LoVo (cell line): ENCODE results near the gene ITPK1.

Experiments
- DNase-seq: peaks from one replicate; pipeline ENCODE4 v3.0.0-alpha.2; 2016; ENCODE audit warnings: low spot score

ITPK1 gene

DNA sequence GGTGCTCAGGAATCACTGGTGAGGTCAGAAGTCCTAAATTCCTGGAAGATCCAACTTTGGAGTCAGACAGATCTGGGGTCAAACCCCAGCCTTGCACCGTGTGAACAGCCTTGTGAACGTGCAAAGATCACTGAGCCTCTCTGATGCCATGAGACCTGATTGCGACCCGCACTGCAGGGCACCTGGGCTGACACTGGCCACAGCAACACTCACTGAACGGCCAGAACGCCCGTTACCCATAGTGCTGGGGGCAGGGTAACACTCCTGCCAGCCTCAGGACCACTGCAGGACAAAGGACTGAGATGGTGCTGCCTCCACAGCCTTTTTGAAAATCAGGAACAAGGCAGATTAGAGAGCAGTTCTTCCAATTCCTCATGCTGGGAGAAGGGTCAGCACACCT, 164.5 kb downstream of the ITPK1 start:
- no peak for DNase-seq

DNA sequence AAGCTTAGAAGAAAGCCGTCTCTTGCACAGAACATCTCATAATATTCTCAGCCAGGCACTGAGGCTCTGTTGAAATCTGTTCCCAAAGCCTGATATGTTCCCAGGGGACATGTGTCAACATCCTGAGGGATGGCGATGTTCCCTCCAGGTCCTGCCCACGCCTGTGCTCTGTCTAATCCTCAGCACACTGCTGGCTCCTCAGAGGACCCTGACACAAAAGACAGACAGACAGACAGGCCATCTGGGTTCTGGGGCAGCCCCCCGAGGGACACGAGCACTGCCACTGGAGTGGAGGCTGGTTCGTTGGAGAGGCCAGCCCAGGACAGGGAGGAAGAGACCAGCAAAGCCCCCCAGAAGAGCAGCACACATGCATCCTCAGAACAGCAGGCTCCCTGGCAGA, 165.0 kb downstream of the ITPK1 start:
- no peak for DNase-seq

DNA sequence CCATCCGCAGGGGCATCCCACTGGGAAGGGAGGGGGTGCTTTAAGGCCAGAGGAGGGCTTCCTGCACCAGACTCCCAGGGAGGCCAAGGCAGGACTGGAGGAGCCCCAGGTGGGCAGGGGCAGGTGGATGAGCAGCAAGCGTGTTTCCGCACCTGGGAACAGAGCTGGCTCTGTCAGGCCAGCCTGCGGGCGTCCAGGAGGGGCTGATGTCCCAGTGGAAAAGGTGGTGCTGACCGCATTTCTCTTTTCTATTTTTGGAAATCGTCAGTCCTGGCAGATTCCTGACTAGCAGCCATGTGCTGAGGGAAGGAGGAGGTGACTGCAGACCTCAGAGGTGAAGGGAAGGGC, 165.6 kb downstream of the ITPK1 start:
- no peak for DNase-seq

DNA sequence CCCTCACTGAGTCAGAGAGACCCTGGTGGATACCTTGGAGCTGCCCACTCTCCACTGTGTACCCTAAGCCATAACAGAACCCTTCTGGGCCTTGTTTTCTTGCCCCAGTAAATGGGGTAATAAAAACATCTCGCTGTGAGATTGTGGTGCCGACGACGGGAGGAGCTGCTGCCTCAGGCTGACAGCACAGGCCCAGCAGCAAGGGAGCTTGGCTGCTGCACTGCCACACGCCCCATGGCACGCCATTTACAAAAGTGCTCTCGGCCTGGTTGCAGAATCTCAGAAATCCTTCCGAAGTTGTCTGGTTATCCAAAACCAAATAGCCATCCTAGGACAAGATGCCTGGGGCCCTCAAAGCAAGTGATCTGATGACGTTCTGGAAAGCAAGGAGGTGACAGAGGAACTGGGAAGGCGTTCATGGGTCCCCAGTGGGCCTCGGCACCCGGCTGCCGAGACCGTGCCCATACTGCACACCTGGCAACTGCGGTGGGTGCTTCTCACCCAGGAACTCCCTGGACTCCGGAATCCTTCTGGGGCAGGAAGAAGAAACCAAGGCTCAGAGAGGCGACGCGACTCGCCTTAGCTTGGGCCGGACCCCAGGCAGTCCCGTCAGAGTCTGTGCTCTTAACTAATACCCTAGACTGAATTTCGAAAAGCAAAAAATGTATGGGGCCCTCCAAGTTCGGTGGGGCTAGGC, 166.1 kb downstream of the ITPK1 start:
- DNase-seq: no peak

DNA sequence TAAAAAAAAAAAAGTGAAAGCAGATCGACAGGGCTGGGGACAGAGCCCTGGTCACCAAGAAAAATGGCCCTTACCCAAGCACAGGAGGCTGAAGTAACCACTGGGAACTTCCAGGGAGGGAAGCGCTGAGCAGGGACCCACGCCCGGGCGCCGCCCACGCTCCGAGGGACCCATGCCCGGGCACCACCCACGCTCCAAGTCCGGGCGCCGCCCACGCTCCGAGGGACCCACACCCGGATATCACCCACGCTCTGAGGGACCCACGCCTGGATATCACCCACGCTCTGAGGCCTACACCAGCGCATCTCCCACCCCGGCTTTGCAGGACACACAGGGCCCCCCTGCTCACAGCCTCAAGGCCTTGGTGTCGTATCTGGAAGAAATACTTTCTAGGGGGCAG, 167.1 kb downstream of the ITPK1 start:
- DNase-seq: no peak

DNA sequence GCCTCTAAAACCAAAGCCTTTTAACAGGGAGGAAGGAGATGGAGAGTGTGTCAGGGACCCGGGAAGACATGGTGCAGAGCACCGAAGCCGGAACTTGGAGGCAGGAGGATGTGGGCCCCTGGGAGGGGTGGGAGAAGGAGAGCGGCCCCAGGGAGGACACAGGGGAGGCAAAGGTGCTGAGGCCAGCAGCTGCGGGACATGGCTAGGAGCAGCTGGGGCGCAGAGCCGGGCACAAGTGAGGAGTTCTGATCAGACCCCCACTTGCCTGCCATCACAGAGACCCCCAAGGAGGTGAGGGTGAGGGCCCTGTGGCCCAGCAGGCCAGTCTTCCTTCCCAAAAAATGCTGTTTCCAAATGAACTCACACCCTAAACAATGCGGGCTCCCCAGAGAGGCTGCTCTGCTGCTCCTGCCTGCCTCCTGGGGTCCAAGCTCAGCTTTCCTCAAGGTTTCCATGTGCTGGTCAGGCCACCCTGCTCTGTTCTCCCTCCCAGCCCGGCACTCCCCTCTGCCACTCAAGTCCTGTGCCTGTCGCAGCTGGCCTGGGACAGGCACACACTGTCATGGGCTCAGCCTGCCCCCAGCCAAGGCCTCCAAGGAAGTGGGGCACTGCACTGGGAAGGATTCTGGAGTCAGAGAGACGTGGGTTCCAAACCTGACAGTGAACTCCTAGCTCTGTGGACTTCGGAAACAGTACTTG, 168.7 kb downstream of the ITPK1 start:
- DNase-seq: no peak

DNA sequence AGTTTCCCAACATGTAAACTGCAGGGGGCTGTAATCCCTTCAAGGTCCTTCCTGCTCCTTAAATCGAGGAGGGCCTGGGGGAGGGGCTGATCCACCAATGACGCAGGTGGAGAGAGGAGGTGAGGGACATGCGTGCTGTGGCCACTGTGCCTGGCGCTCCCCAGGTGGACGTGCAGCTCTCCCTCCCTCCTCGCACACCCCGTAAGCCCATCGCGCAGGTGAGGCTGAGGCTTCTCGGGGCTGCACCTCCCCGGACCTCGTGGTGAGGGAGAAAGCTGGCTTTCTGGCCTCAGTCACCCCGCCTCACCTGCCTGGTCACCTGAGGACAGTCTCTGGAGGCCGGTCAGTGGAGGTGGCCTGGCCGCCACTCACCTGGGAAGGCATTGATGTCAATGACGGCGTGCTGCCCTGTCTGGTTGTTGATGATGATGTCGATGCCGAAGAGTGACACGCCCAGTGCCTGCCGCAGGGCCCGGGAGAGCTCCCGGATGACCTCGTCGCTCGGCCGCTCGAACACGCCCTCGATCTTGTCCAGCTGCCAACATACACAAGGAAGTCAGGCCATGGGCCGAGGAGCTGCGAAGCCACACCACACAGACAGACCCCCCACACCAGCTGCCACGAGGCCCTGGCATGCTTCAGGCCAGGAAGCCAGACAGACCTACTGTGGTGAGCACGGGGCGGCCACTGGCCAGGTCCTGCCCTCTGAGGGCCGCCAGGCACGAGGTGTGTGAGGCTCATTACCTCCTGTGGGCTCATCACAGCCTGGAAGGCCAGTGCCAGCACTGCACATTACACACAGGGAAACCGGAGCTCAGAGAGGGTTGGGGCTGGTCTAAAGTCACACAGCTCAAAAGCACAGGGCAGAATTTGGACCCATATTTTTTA, 169.5 kb downstream of the ITPK1 start:
- peak; percentile 83 for DNase-seq

DNA sequence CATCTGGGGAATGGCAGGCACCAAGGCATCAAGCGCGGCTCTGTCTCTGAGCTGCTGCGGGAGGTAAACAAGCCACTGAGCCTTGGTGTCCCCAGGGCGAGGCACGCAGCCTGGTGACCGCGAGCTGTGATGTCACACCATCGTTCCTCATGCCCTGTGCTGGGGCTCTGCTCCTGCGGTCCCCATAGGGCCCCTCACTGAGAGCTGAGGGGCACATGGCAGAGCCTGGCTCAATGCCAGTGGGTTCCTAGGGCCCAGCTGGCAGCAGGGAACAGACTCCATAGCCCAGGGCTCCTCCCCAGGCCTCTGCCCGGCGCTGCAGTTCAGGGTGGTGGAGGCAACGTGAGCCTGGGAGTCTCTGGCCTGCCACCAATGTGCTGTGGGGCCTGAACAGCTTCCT, 170.2 kb downstream of the ITPK1 start:
- no peak for DNase-seq

DNA sequence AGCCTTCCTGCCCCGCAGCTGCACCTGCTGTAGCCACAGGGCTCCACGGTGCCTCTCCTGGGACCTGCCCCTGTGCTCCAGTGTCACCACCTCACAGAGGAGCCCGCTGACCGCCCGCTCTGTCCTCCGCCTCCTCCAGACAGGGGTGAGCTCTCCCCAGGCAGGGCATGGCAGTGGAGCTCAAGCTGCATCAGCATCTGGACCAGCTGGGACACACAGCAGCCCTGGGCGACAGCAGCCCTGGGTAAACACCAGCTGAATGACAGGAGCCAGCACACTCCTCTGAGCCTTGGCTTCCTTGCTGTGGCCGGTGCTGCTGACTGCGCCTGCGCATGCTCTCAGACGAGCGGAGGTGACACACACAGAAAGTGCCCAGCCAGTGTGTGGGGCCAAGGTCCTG, 170.7 kb downstream of the ITPK1 start:
- no peak for DNase-seq

DNA sequence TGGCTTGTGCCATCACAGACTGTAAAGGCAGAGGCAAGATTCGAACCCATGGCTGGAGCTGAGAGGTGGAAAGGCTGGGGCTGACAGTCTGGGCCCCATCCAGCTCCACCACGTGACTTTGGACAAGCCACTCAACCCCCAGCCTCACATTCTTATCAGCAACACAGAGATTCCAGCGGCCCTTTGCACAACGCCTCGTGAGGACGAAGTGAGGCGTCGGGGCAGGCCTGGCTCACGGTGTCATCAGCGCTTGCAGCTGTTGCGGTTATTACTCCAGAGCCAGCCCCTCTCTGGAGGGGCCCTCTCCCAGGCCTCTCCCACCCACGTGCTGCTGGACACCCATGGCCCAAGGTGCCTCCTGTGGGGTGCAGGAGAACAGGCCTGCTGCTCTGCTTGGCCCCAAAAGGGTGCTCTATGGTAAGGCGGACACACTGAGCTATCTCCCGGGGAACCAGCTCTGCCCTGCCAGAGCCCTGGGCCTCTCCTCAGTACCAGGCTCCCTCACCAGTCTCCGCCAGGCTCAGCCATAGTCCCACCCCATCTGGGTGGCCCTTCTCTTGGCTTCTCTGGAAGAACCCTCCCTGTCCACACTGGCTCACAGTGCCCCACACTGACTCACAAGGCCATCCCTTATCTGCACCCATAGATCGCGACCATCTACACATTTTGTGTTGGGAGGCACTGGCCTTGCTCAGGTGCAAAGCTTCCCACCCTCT, 171.7 kb downstream of the ITPK1 start:
- DNase-seq: no peak

DNA sequence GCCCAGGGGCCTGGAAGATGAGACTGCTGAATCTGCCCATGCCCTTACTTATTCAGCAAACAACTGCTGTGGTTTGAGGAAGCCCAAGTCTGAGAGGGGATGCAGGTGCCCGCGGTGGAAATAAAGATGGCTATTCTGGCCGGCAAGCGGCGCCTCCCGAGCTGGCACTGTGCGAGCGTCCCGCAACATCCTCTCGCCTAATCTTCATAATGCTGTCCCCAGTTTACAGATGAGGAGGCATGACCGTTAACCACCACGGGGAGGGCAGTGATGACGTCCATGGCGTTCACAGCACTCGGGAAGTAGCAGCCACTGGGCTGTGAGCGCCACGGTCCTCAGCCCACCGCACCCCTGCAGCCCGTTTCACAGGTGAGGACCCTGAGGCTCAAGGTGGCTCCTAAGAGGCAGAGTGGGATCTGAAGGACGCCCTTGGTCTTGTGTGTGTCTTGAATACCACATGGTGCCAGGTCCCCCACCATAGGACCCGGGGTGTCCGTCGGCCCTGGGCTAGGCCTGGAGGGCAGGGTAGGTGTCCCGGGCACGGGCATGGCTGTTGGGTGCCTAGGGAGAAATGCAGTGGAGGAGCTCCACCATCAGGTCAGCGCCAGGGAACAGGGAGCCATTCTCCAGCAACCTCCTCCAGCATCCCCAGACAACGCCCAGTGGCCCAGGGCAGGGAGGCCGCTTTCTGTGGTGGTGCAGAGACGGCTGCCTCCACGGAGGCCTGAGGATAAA, 172.6 kb downstream of the ITPK1 start:
- no peak for DNase-seq

DNA sequence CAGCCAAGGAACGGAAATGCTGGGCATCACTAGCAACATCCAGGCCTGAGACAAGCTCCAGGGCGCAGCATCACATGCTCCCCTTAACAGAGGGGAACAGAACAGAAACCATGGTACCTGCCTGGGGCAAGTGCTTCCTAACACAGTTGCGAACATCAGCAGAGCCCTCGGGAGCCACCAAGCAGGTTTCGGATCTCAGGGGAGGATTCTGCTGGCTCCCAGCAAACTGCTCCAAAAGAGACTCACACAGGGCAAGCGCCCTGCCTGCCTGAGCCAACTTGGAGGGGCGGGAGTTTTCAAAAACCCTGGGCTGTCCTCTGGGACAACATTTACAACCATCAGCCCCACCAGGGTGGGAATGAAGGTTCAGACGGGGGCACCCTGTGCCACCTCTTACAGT, 173.1 kb downstream of the ITPK1 start:
- DNase-seq: no peak

DNA sequence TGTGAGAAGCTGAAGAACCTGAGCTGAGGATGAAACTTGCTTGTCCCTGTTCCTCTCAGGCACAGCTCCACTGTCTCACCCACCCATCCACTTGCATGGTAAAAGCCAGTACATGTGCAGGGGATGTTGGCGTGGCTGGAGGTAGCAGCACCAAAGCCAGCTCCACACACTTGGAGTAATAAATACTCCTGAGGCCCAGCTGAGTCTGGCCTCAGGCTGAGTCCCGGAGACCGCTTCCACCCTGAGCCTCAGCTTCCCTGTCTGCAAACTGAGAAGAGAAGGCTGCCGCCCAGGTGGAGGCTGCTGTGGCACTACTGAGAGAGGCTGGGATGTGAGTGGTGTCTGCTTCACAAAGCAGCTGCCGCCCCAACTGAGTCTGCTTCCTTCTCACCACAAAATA, 173.6 kb downstream of the ITPK1 start:
- no peak for DNase-seq

DNA sequence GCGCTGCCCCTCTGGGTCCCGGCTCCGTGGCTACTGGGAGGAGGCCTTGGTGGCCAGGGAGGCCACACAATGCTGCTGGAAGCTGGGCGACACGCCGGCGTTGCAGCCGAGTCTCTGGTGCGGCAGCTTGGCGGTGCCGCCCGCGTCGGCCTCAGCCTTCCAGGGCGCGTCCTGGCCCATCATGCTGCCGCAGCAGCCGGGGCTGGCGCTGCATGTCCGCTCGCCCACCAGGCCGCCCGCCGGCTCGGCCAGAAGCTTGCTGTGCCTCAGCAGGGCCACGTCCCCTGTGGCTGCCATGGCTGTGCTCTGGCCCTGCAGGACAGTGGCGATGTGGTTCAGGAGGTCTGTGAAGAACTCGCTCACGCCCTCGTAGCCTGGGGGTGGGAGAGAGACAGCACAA, 174.2 kb downstream of the ITPK1 start:
- no peak for DNase-seq

DNA sequence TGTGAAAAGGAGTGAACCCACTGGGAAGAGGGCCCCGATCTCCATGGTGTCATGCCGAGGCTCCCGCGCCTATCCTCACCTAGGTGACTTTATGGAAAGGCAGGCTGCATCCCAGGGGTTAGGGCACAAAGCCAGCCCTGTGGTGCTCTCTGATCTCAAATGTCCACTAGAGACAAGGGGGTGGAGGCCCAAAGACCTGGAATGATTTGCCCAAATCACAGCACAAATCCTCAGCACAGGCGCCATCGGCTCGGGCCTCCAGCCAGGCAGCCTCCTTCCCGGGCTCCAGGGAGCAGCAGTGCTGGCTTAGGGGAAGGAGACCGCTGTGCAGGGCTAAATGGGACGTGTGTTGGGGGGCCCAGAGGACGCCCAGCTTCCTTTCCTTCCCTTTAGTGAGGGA, 175.2 kb downstream of the ITPK1 start:
- DNase-seq: no peak

DNA sequence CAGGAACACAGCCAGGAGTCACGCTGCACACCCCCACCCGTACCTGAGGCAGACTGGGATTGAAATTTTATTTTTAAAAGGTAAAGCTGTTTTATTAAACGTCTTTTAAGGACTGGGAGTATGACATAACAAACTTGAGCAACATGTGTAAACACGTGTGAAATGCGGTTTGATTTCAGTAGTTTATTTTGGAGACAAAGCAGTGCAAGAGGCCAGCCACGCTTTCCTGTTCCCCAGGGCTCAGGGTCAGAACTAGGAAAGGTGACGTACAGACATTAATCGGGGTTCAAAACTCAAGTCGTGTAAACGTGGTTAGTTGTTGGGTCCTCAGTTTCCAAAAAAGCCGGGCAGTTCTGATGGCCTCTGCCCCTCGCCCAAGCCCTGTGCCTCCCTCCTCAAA, 176.0 kb downstream of the ITPK1 start:
- DNase-seq: no peak

DNA sequence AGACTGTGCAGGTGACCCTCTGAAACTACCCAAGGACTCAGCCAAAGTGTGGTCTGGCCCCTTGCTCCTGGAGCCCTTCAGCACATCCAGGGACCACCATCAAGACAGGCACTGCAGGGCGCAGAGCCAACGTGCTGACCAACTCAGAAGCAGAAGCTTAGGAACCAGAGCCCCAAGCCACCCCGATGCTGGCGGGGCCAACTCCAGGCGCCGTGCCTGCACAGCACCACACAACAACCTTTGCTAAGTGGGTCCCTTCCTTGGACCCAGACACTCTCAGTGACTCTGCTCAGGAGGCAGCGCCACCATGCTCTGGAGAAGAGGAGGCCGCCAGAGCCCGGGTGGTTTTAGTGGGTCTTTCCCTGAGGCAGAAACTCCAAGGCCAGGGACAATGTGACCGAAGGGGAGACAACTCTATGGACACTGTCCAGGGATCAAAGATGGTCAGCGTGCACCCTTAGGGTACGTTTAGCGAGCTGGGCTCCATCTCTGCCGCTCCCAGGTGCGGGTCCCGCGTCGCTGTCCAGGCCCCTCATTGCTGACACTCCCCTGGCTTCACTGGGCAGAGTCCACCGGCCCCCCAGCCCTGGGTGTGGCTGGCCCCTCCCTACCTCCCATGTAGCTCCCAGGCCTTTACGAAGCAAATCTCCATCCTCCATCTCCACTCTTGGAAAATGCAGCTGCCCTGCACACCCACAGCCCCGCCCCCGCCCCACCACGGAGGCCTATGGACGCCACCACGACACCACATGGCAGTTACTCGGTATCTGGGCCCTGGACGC, 176.6 kb downstream of the ITPK1 start:
- no peak for DNase-seq

DNA sequence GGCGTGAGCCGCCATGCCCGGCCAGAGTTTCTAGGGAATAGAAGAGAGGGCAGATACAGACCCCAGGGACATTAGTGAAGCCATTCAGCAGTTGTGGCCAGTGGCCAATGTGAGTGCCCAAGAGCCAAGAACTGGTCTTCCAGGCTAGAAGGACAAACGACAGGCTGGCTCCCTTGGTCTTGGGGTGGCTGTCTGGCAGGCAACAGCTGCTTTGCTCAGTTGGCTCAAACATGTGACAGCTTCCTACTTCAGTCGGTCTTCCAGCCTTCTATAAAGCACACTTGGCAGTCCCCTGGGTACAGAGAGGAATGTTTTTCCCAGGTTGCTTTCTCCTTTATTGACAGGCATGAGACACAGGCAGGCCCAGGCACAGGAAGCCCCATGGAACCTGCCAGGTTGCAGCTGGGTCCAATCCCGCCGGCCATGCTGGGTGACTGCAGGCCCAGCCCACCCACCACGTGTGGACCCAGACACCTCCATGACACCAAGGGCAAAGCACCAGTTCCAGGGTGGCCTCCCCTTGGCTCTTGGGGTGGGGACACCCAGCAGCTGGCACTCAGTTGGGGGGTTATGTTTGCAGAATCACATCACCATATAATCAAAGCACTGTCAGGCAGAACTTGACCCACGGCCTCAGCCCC, 177.4 kb downstream of the ITPK1 start:
- DNase-seq: no peak

DNA sequence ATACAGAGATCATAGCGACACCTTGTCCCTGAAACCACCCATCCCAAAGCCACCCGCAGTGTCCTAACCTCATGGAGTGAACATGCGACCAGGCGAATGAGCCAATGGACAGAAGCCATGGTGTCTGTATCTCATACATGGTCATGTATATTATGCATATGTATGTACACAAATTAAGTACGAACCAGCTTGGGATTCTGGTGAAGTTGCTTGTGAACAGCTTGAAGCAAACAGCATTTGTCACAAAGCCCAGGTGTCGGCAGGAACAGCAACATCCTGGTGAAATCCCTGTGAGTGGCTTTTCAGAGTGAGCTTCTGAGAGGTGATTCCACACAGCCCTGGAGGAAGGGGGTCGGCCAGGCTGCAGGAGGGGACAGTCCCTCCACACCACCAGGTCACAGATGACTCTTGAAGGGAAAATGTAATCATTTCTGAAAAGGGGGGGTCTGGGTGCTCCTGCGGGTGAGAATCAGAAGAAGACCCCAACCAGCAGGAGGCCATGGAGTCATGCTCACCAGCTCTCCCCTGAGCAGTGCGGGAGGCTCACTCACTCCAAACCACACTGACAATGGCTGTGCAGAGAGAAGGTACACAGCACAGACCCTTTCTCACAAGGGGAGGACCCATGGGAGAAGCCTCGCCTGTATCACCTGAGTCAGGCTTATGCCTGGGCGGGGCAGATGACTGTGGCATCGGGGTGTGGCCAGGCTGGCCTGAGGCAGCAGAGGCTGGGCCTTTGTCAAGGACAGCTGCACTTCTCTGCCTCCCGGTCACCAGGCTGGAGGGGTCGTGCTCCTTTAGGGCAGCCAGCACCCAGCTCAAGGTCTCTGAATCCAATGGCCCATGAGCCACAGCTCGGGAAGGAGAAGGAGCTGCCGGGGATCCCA, 178.4 kb downstream of the ITPK1 start:
- DNase-seq: peak; percentile 50
